MM.1S (cell line): Measurements from ENCODE around the gene PSKH1.

Experiments
- DNase-seq: peaks from one replicate; pipeline ENCODE4 v3.0.0-alpha.2; 2015
- H2AFZ ChIP-seq: fragments of 300-600 bp; sonication (generic); 2 replicates; pipeline ENCODE4 v1.6.0; 2016; ENCODE audit warnings: antibody characterized with exemption, low read length
- H3F3A ChIP-seq: fragments of 300-600 bp; sonication (generic); 2 replicates; pipeline ENCODE4 v1.6.1; 2016; ENCODE audit warnings: mild to moderate bottlenecking, antibody characterized with exemption, low read length, moderate library complexity, mixed read lengths; ENCODE audit not compliant: insufficient read depth
- H3K27ac ChIP-seq: fragments of 300-600 bp; sonication (generic); 2 replicates; pipeline ENCODE4 v1.5.1; 2016; ENCODE audit warnings: mild to moderate bottlenecking, low read length
- H3K27me3 ChIP-seq: fragments of 300-600 bp; sonication (generic); replicated peaks from 2 replicates; pipeline ENCODE4 v1.6.0; 2016; ENCODE audit warnings: low read length; ENCODE audit not compliant: insufficient read depth
- H3K36me3 ChIP-seq: fragments of 300-600 bp; sonication (generic); replicated peaks from 2 replicates; pipeline ENCODE4 v1.6.1; 2016; ENCODE audit warnings: mild to moderate bottlenecking, low read length, mixed read lengths; ENCODE audit not compliant: insufficient read depth
- H3K4me1 ChIP-seq: fragments of 300-600 bp; sonication (generic); 2 replicates; pipeline ENCODE4 v1.6.1; 2016; ENCODE audit warnings: low read length, mixed read lengths
- H3K4me2 ChIP-seq: fragments of 300-600 bp; sonication (generic); 2 replicates; pipeline ENCODE4 v1.6.0; 2016; ENCODE audit warnings: low read depth, low read length
- H3K4me3 ChIP-seq: fragments of 300-600 bp; sonication (generic); 2 replicates; pipeline ENCODE4 v1.5.1; 2016; ENCODE audit warnings: low read length, mixed read lengths
- H3K79me2 ChIP-seq: fragments of 300-600 bp; sonication (generic); 2 replicates; pipeline ENCODE4 v1.6.1; 2016; ENCODE audit warnings: mixed run types, low read length, mixed read lengths
- H3K9ac ChIP-seq: fragments of 300-600 bp; sonication (generic); 2 replicates; pipeline ENCODE4 v1.6.1; 2016; ENCODE audit warnings: low read length, mixed read lengths
- H3K9me2 ChIP-seq: fragments of 300-600 bp; sonication (generic); replicated peaks from 2 replicates; pipeline ENCODE4 v1.6.1; 2016; ENCODE audit warnings: mild to moderate bottlenecking, low read length, mixed read lengths; ENCODE audit not compliant: insufficient read depth
- H3K9me3 ChIP-seq: fragments of 300-600 bp; sonication (generic); replicated peaks from 2 replicates; pipeline ENCODE4 v1.6.1; 2016; ENCODE audit warnings: mild to moderate bottlenecking, low read length, mixed read lengths; ENCODE audit not compliant: insufficient read depth
- H4K20me1 ChIP-seq: fragments of 300-600 bp; sonication (generic); 2 replicates; pipeline ENCODE4 v1.6.1; 2016; ENCODE audit warnings: mild to moderate bottlenecking, low read length, moderate library complexity, mixed read lengths; ENCODE audit not compliant: insufficient read depth
- CTCF ChIP-seq: fragments of 300-600 bp; sonication (generic); IDR thresholded peaks from 2 replicates; pipeline ENCODE4 v1.5.1; 2016; ENCODE audit warnings: antibody characterized with exemption, low read length, mixed read lengths
- EZH2 ChIP-seq: fragments of 300-600 bp; sonication (generic); optimal IDR thresholded peaks from 2 replicates; pipeline ENCODE3; 2017; ENCODE audit warnings: low read depth, mild to moderate bottlenecking, antibody characterized with exemption, low read length, mixed read lengths
- EZH2phosphoT487 ChIP-seq: fragments of 300-600 bp; sonication (generic); IDR thresholded peaks from 2 replicates; pipeline ENCODE4 v1.6.1; 2018; ENCODE audit warnings: antibody characterized with exemption, low read length

PSKH1 gene

GRCh38 chr16:67946966-67947558 is 54.0 kb downstream of the PSKH1 start:
- Histone ChIP-seq H3K4me2 (no peak overlapping the region), H3K9ac (no peak overlapping the region), H3F3A (no peaks in the 10 kb centered on the region)

GRCh38 chr16:67948015-67948414 is 55.0 kb downstream of the PSKH1 start:
- Histone ChIP-seq H3K79me2 (no peaks in the 10 kb centered on the region), H3K4me3 (no peak overlapping the region), H3K36me3 (no peaks in the 10 kb centered on the region; the same call in 1 of the 2 replicates), H3K9ac (no peak overlapping the region), H3K9me3 (no peaks in the 10 kb centered on the region), H3K4me2 (no peak overlapping the region), H3F3A (no peaks in the 10 kb centered on the region), H4K20me1 (no peaks in the 10 kb centered on the region), H2AFZ (no peak overlapping the region), H3K9me2 (no peaks in the 10 kb centered on the region), H3K27me3 (no peaks in the 10 kb centered on the region), H3K4me1 (no peaks in the 10 kb centered on the region), H3K27ac (no peak overlapping the region)
- TF ChIP-seq EZH2 (no peak), CTCF (no peak), EZH2phosphoT487 (no peak)
- no peak for DNase-seq

More at GRCh38 chr16:67946966-67947558, 54.0 kb downstream of the PSKH1 start:
- no peaks in the 10 kb centered on the region for H3K9me3 ChIP-seq
- H3K36me3 ChIP-seq: no peaks in the 10 kb centered on the region; the same call in 1 of the 2 replicates
- no peak overlapping the region for H3K4me3 ChIP-seq
- DNase-seq: no peak
- TF ChIP-seq CTCF: no peak
- TF ChIP-seq EZH2phosphoT487: no peak
- TF ChIP-seq EZH2: no peak
- H3K9me2 ChIP-seq: no peaks in the 10 kb centered on the region
- no peak overlapping the region for H3K27ac ChIP-seq
- H2AFZ ChIP-seq: no peak overlapping the region
- no peaks in the 10 kb centered on the region for H3K79me2 ChIP-seq
- no peaks in the 10 kb centered on the region for H4K20me1 ChIP-seq
- H3K4me1 ChIP-seq: no peaks in the 10 kb centered on the region
- no peaks in the 10 kb centered on the region for H3K27me3 ChIP-seq

- TF ChIP-seq EZH2: no peak
- no peak for TF ChIP-seq EZH2phosphoT487
- no peak for TF ChIP-seq CTCF
- Histone ChIP-seq H3K36me3 (no peaks in the 10 kb centered on the region; the same call in 1 of the 2 replicates), H3K4me2 (no peak overlapping the region), H3K9me2 (no peaks in the 10 kb centered on the region), H3K79me2 (no peaks in the 10 kb centered on the region), H4K20me1 (no peaks in the 10 kb centered on the region), H3F3A (no peaks in the 10 kb centered on the region), H3K9me3 (no peaks in the 10 kb centered on the region), H3K27ac (no peak overlapping the region), H3K9ac (no peak overlapping the region), H2AFZ (no peak overlapping the region), H3K27me3 (no peaks in the 10 kb centered on the region), H3K4me1 (no peaks in the 10 kb centered on the region), H3K4me3 (no peak overlapping the region)
- DNase-seq: no peak
These were observed 56.6 kb downstream of the PSKH1 start for GRCh38 chr16:67949645-67950044.
